Tibial artery (tissue), 4 donors: ENCODE data around the gene AMDHD1.

Source experiments
- DNase-seq, 2 donors: peaks; one replicate each; pipeline ENCODE4 v3.0.0-alpha.2; 2019
- H3K27ac ChIP-seq, 2 donors: fragments of 200-600 bp; sonication (generic) in 1 of 2; 1 replicate in 1 of 2; 2 replicates in 1 of 2; pipeline ENCODE4 v1.5.1; 2018 to 2019; ENCODE audit warnings: mild to moderate bottlenecking in 1 of 2
- H3K27me3 ChIP-seq, 2 donors: fragments of 200-600 bp; sonication (generic) in 1 of 2; one replicate each; pipeline versions ENCODE4 v1.5.1 to v1.6.0; 2016 to 2019
- H3K36me3 ChIP-seq, 3 donors: fragments of 200-600 bp; sonication (generic) in 2 of 3; one replicate each; pipeline ENCODE4 v1.5.1; 2016 to 2019; ENCODE audit warnings: mild to moderate bottlenecking in 2 of 3
- H3K4me1 ChIP-seq, 4 donors: fragments of 200-600 bp; sonication (generic) in 2 of 4; 1 replicate in 3 of 4; 2 replicates in 1 of 4; pipeline ENCODE4 v1.5.1; 2016 to 2019
- H3K4me3 ChIP-seq, 2 donors: fragments of 200-600 bp; sonication (generic) in 1 of 2; 1 replicate in 1 of 2; 2 replicates in 1 of 2; pipeline ENCODE4 v1.5.1; 2018 to 2019; ENCODE audit warnings: mild to moderate bottlenecking in 2 of 2
- H3K9me3 ChIP-seq, 3 donors: fragments of 200-600 bp; sonication (generic) in 1 of 3; one replicate each; pipeline ENCODE4 v1.5.1; 2016 to 2019
- intact Hi-C: fragments of 100-400 bp; cut with DNase I; formaldehyde crosslinking; loops from one replicate; pipeline ENCODE4 v1.15.0; 2023; ENCODE audit warnings: low total_unique reads
- TF ChIP-seq, protein P1 (sequence below), 2 experiments: fragments of 200-600 bp in 1 of 2; fragments of 450-650 bp in 1 of 2; IDR thresholded peaks; one replicate each; pipeline ENCODE4 v1.5.1; 2017 to 2019; ENCODE audit warnings: antibody characterized with exemption in 2 of 2, mild to moderate bottlenecking in 1 of 2, moderate library complexity in 1 of 2

Gene AMDHD1

DNA sequence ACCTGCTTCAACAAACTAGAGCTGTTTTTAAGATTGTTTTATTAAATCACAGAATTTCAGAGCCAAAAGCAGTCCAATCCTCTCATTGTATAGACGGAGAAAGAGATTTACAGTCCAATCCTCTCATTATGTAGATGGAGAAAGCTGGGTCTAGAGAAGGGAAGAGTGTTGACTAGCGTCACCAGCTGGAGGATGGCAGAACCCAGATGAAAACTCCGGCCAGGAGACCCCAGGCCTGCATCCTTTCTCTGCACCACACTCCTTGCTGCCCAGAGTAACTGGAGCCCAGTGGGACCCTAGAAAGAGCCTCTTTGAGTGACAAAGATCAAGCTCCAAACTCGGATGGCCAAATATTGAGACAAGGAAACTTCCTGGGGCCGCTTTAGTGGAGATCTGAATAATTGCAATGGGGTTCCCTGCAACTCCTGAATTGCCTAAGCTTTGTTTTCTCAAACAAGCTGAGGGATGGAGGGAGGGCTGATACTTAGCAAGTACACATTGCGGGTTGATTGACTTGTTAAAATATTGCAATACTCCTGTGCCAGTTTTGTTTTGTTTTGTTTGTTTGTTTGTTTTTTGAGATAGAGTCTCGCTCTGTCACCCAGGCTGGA is 12.5 kb downstream of the AMDHD1 start:
- Histone ChIP-seq H3K27ac (no peak overlapping the region), H3K9me3 (no peaks in the 10 kb centered on the region), H3K27me3 (peaks cover 0 to 4% of the 10 kb centered on the region in 2 donors), H3K4me1 (no peaks in the 10 kb centered on the region), H3K36me3 (no peaks in the 10 kb centered on the region), H3K4me3 (no peak overlapping the region)
- DNase-seq, result no peak
- TF ChIP-seq, protein P1, sequence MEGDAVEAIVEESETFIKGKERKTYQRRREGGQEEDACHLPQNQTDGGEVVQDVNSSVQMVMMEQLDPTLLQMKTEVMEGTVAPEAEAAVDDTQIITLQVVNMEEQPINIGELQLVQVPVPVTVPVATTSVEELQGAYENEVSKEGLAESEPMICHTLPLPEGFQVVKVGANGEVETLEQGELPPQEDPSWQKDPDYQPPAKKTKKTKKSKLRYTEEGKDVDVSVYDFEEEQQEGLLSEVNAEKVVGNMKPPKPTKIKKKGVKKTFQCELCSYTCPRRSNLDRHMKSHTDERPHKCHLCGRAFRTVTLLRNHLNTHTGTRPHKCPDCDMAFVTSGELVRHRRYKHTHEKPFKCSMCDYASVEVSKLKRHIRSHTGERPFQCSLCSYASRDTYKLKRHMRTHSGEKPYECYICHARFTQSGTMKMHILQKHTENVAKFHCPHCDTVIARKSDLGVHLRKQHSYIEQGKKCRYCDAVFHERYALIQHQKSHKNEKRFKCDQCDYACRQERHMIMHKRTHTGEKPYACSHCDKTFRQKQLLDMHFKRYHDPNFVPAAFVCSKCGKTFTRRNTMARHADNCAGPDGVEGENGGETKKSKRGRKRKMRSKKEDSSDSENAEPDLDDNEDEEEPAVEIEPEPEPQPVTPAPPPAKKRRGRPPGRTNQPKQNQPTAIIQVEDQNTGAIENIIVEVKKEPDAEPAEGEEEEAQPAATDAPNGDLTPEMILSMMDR (IDR thresholded peaks at IDR 0.05), result no peak
- intact Hi-C loops, result no loop called here

DNA sequence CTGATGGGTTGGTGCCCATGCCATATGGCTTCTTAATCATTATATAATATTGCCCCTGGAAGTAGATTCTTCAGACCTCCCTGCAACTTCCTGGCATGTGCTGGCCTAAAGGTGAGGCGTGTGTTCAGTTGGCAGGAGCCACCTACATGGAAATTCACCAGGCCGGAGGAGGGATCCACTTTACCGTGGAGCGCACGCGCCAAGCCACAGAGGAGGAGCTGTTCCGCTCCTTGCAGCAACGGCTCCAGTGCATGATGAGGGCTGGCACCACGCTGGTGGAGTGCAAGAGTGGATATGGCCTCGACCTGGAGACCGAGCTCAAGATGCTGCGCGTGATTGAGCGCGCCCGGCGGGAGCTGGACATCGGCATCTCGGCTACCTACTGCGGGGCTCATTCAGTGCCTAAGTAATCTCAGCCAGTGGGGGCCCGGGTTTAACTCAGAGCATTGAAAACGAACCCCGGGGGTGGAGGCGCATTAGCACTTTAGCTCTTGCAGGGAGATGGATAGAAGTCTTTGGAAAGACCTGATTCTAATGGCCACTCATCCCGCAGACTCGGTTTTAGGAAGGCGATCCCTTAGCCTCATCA is 13.5 kb downstream of the AMDHD1 start:
- Histone ChIP-seq H3K9me3 (no peaks in the 10 kb centered on the region), H3K27ac (no peak overlapping the region)

GRCh38 chr12:95959107-95959506 is 16.0 kb downstream of the AMDHD1 start:
- intact Hi-C loops, result no loop called here
- DNase-seq, result no peak
- peaks cover 0 to 4% of the 10 kb centered on the region in 2 donors for H3K27me3 ChIP-seq
- H3K4me1 ChIP-seq, result no peaks in the 10 kb centered on the region
- H3K36me3 ChIP-seq, result no peaks in the 10 kb centered on the region
- TF ChIP-seq, protein P1 (IDR thresholded peaks at IDR 0.05), result no peak
- no peaks in the 10 kb centered on the region for H3K9me3 ChIP-seq
- H3K4me3 ChIP-seq, result no peak overlapping the region
- H3K27ac ChIP-seq, result no peak overlapping the region

More for the DNA sequence above, 13.5 kb downstream of the AMDHD1 start:
- TF ChIP-seq, protein P1 (IDR thresholded peaks at IDR 0.05), result no peak
- Histone ChIP-seq H3K36me3 (no peaks in the 10 kb centered on the region), H3K27me3 (peaks cover 0 to 4% of the 10 kb centered on the region in 2 donors), H3K4me3 (no peak overlapping the region), H3K4me1 (no peaks in the 10 kb centered on the region)
- no peak for DNase-seq
- intact Hi-C loops, result no loop called here

GRCh38 chr12:95960241-95960640 is 17.1 kb downstream of the AMDHD1 start:
- Histone ChIP-seq H3K9me3 (no peaks in the 10 kb centered on the region), H3K4me3 (no peak overlapping the region), H3K36me3 (no peaks in the 10 kb centered on the region), H3K27ac (no peak overlapping the region), H3K4me1 (no peaks in the 10 kb centered on the region), H3K27me3 (peaks cover 0 to 4% of the 10 kb centered on the region in 2 donors)
- TF ChIP-seq, protein P1 (IDR thresholded peaks at IDR 0.05), result no peak
- intact Hi-C loops, result no loop called here
- DNase-seq, result no peak

DNA sequence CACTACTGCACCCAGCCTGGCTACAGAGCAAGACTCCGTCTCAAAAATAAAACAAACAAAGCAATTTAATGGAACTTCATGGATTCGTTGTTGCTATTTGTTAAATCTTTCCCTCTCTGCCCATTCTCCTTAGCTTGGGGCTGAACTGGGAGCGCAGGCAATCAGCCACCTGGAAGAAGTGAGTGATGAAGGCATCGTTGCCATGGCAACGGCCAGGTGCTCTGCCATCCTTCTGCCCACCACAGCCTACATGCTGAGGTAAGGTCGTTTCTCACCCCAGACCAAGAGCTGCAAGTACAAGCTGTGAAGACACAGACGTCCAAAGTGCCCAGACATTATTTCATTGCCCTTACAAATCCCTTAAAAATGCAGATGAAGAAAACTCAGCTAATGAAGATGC is 19.1 kb downstream of the AMDHD1 start:
- Histone ChIP-seq H3K36me3 (no peaks in the 10 kb centered on the region), H3K27me3 (no peaks in the 10 kb centered on the region), H3K4me1 (no peaks in the 10 kb centered on the region), H3K9me3 (no peaks in the 10 kb centered on the region), H3K27ac (no peak overlapping the region), H3K4me3 (no peak overlapping the region)
- DNase-seq, result no peak
- intact Hi-C loops, result no loop called here
- TF ChIP-seq, protein P1 (IDR thresholded peaks at IDR 0.05), result no peak
